Right lobe of liver (tissue), 4 donors: Measurements from ENCODE around the gene F2R.

ENCODE experiments used
- CTCF ChIP-seq, 4 donors: fragments of 200-600 bp in 3 of 4; fragments of 450-650 bp in 1 of 4; IDR thresholded peaks; one replicate each; pipeline versions ENCODE4 v1.5.1 to v1.8.0; 2016 to 2022; ENCODE audit warnings: antibody characterized with exemption in 4 of 4, mild to moderate bottlenecking in 2 of 4
- POLR2A ChIP-seq: fragments of 450-650 bp; IDR thresholded peaks from one replicate; pipeline ENCODE4 v1.6.1; 2017; ENCODE audit warnings: antibody characterized with exemption, mild to moderate bottlenecking
- donor health status: DM: no; HTN: no; CAD: no.
- donor health status: DM: no; HTN: no; CAD: no.
- donor health status: DM: no; HTN: yes; CAD: no.

GRCh38 chr5:76714751-76715485, 1.0 kb upstream of the F2R start:
- TF ChIP-seq CTCF (IDR thresholded peaks at IDR 0.05), result no peak
- TF ChIP-seq POLR2A, result no peak
